HG02759 (cell line): ENCODE results near the gene TEDC1.

Experiments
- ATAC-seq: cut with Tn5 transposase; IDR thresholded peaks from one replicate; pipeline ENCODE4 v1.9.1; 2021; ENCODE audit warnings: mild to moderate bottlenecking, moderate library complexity; ENCODE audit not compliant: unreplicated experiment

Gene TEDC1

GRCh38 chr14:105456736-105457617 lies 34.1 kb upstream of the TEDC1 start:
- no peak for ATAC-seq

GRCh38 chr14:105458010-105458409 lies 33.0 kb upstream of the TEDC1 start:
- ATAC-seq, result no peak

- no peak for ATAC-seq
These were observed 32.5 kb upstream of the TEDC1 start for GRCh38 chr14:105458571-105458970.

- ATAC-seq, result no peak
These were observed 30.9 kb upstream of the TEDC1 start for GRCh38 chr14:105460116-105460515.

- ATAC-seq, result no peak
These were observed 30.4 kb upstream of the TEDC1 start for GRCh38 chr14:105460616-105461015.

GRCh38 chr14:105461903-105462302 lies 29.1 kb upstream of the TEDC1 start:
- ATAC-seq, result no peak

- ATAC-seq, result no peak
These were observed 26.5 kb upstream of the TEDC1 start for GRCh38 chr14:105464501-105464900.

- no peak for ATAC-seq
These were observed 25.6 kb upstream of the TEDC1 start for GRCh38 chr14:105465209-105466031.

- no peak for ATAC-seq
These were observed 24.4 kb upstream of the TEDC1 start for GRCh38 chr14:105466531-105467248.

- no peak for ATAC-seq
These were observed 23.7 kb upstream of the TEDC1 start for GRCh38 chr14:105467249-105467941.

GRCh38 chr14:105467942-105468471 lies 23.0 kb upstream of the TEDC1 start:
- ATAC-seq, result no peak

GRCh38 chr14:105468621-105469241 lies 22.3 kb upstream of the TEDC1 start:
- ATAC-seq, result no peak

GRCh38 chr14:105469456-105470349 lies 21.3 kb upstream of the TEDC1 start:
- ATAC-seq, result no peak

- no peak for ATAC-seq
These were observed 20.4 kb upstream of the TEDC1 start for GRCh38 chr14:105470350-105471296.

- ATAC-seq, result no peak
These were observed 19.7 kb upstream of the TEDC1 start for GRCh38 chr14:105471297-105471821.

- ATAC-seq, result no peak
These were observed 19.1 kb upstream of the TEDC1 start for GRCh38 chr14:105471823-105472485.

- ATAC-seq, result no peak
These were observed 18.5 kb upstream of the TEDC1 start for GRCh38 chr14:105472486-105472991.
